GM12878 (cell line): ENCODE results near the gene HNRNPH1. TPM values are rescaled to one million over a fixed set of nuclear protein-coding genes. Genes with fewer than 3 reads are reported as not detected.

ENCODE experiments used
- ATAC-seq: fragments of 200-7000 bp; cut with Tn5 transposase; 3 replicates; pipeline ENCODE4 v1.9.1; 2020; ENCODE audit warnings: mild to moderate bottlenecking, moderate library complexity
- BruUV-seq: library from RNA; stranded (reverse); fragments of 400-500 nt; replicated peaks from 2 replicates; lab custom pipeline; 2021; lab: Mats Ljungman, UMichigan
- CTCF ChIA-PET: fragments of 300-600 bp; sonication (Branson Sonifier 250); formaldehyde crosslinking; extraction: SDS; loops from one replicate; lab custom pipeline; 2021; ENCODE audit warnings: inconsistent platforms; lab: Yijun Ruan, JAX
- POLR2A ChIA-PET: fragments of 350-600 bp; formaldehyde crosslinking; extraction: SDS; loops from one replicate; lab custom pipeline; 2021; ENCODE audit warnings: inconsistent platforms; lab: Charles Lee
- RAD21 ChIA-PET: fragments of 300-600 bp; sonication (Branson Sonifier 250); formaldehyde crosslinking; loops from one replicate; lab custom pipeline; 2023; ENCODE audit warnings: antibody characterized with exemption; ENCODE audit not compliant: unreplicated experiment; lab: Charles Lee
- SMC1A ChIA-PET: fragments of 300-600 bp; sonication (Branson Sonifier 250); formaldehyde crosslinking; loops from one replicate; lab custom pipeline; 2023; ENCODE audit not compliant: unreplicated experiment, uncharacterized antibody; lab: Charles Lee
- DNase-seq: peaks from one replicate; pipeline ENCODE4 v3.0.0-alpha.2; 2011; ENCODE audit warnings: low read depth, low spot score
- FAIRE-seq: peaks from 3 replicates; lab custom pipeline; 2011; peaks lifted over from hg19 to GRCh38; lab: Jason Lieb, UNC
- H2AFZ ChIP-seq: 2 replicates; pipeline ENCODE4 v1.6.0; 2011; ENCODE audit warnings: low read depth, low read length, control low read depth; ENCODE audit not compliant: control insufficient read depth
- H3K27ac ChIP-seq: 2 replicates; pipeline ENCODE4 v1.5.1; 2011; ENCODE audit warnings: control low read depth; ENCODE audit not compliant: control insufficient read depth, insufficient read depth
- H3K27me3 ChIP-seq, 2 experiments: replicated peaks in 1 of 2; 2 replicates each; pipeline versions ENCODE4 v1.6.0 to v1.6.1; 2011; ENCODE audit warnings: low read length in 1 of 2; ENCODE audit not compliant: control insufficient read depth in 2 of 2, insufficient read depth in 2 of 2
- H3K36me3 ChIP-seq, 2 experiments: 2 replicates each; pipeline ENCODE4 v1.5.1; 2011; ENCODE audit warnings: low read length in 1 of 2; ENCODE audit not compliant: control insufficient read depth in 2 of 2, insufficient read depth in 2 of 2
- H3K4me1 ChIP-seq: 2 replicates; pipeline ENCODE4 v1.6.1; 2011; ENCODE audit warnings: mild to moderate bottlenecking, low read length, moderate library complexity, mixed read lengths; ENCODE audit not compliant: control insufficient read depth, insufficient read depth
- H3K4me2 ChIP-seq: 2 replicates; pipeline ENCODE4 v1.6.0; 2011; ENCODE audit warnings: control low read depth; ENCODE audit not compliant: control insufficient read depth, insufficient read depth
- H3K4me3 ChIP-seq: fragments of 200-600 bp; sonication (generic); 2 replicates; pipeline ENCODE4 v1.5.1; 2016
- H3K79me2 ChIP-seq: 2 replicates; pipeline ENCODE4 v1.6.0; 2011; ENCODE audit warnings: low read length; ENCODE audit not compliant: control insufficient read depth, insufficient read depth
- H3K9ac ChIP-seq: 2 replicates; pipeline ENCODE4 v1.8.0; 2011; ENCODE audit warnings: low read length, control low read depth, mixed read lengths; ENCODE audit not compliant: control insufficient read depth, insufficient read depth
- H3K9me3 ChIP-seq: replicated peaks from 3 replicates; pipeline ENCODE4 v1.5.1; 2011; ENCODE audit warnings: mild to moderate bottlenecking, low read length; ENCODE audit not compliant: control insufficient read depth, insufficient read depth
- H4K20me1 ChIP-seq: 2 replicates; pipeline ENCODE4 v1.6.0; 2011; ENCODE audit not compliant: control insufficient read depth, insufficient read depth
- CEBPB ChIP-seq, 2 experiments: fragments of 150-350 bp in 1 of 2; IDR thresholded peaks; 2 replicates each; pipeline ENCODE4 v1.6.1; 2012 to 2014; ENCODE audit warnings: low read depth in 2 of 2, low read length in 2 of 2, borderline replicate concordance in 1 of 2, inconsistent platforms in 1 of 2
- EED ChIP-seq: sonication (generic); IDR thresholded peaks from 2 replicates; pipeline ENCODE4 v1.6.1; 2016; ENCODE audit warnings: antibody characterized with exemption, low read depth
- EGR1 ChIP-seq, 2 experiments: IDR thresholded peaks; 1 replicate in 1 of 2; 2 replicates in 1 of 2; pipeline ENCODE4 v1.6.1; 2011 to 2012; ENCODE audit warnings: low read depth in 2 of 2, low read length in 2 of 2, borderline replicate concordance in 1 of 2, mild to moderate bottlenecking in 1 of 2, moderate library complexity in 1 of 2
- JUND ChIP-seq: IDR thresholded peaks from 2 replicates; pipeline ENCODE4 v1.6.1; 2012; ENCODE audit warnings: low read depth, mild to moderate bottlenecking, low read length, improper control_type of control experiment, moderate library complexity
- MEF2A ChIP-seq: IDR thresholded peaks from 2 replicates; pipeline ENCODE4 v1.6.1; 2011; ENCODE audit warnings: low read depth, mild to moderate bottlenecking, low read length, moderate library complexity; ENCODE audit not compliant: insufficient read depth
- NBN ChIP-seq: fragments of 450-650 bp; IDR thresholded peaks from 2 replicates; pipeline ENCODE4 v1.6.1; 2016
- NFXL1 ChIP-seq: fragments of 450-650 bp; IDR thresholded peaks from 2 replicates; pipeline ENCODE4 v1.6.1; 2017; ENCODE audit warnings: antibody characterized with exemption, mild to moderate bottlenecking, borderline replicate concordance
- POLR2AphosphoS2 ChIP-seq: IDR thresholded peaks from 2 replicates; pipeline ENCODE4 v1.6.1; 2011; ENCODE audit warnings: low read depth, mild to moderate bottlenecking, low read length, improper control_type of control experiment, moderate library complexity
- RUNX3 ChIP-seq: IDR thresholded peaks from 2 replicates; pipeline ENCODE4 v1.6.1; 2012; ENCODE audit warnings: low read length, inconsistent platforms
- SUZ12 ChIP-seq: fragments of 200-600 bp; sonication (generic); IDR thresholded peaks from one replicate; pipeline ENCODE4 v1.6.1; 2018; ENCODE audit warnings: antibody characterized with exemption, mild to moderate bottlenecking; ENCODE audit not compliant: unreplicated experiment
- WGBS: methylation state at CpG from one replicate; pipeline ENCODE4 v1.1.6; 2016; ENCODE audit warnings: low lambda C conversion rate; ENCODE audit not compliant: insufficient replicate concordance, insufficient coverage; ENCODE audit errors: missing lambda C conversion rate; 5-methylcytosine and 5-hydroxymethylcytosine counted together
- in situ Hi-C: fragments of 300-500 bp; cut with MboI; formaldehyde crosslinking; loops from 9 replicates; pipeline ENCODE4 v1.14.3; 2018; ENCODE audit warnings: mixed read lengths
- intact Hi-C: fragments of 100-400 bp; cut with micrococcal nuclease; formaldehyde crosslinking; loops from one replicate; pipeline ENCODE4 v1.14.2; 2022; ENCODE audit not compliant: unreplicated experiment
- polyA plus RNA-seq, 11 experiments: library from polyadenylated mRNA; depleted of rRNA in 4 of 11; unstranded in 6 of 11; stranded (reverse) in 5 of 11; fragments of >200 nt; fragmentation: Nextera tagmentation in 4 of 11; fragmentation: Illumina TruSeq in 1 of 11; extraction: Ambion mirVana in 4 of 11; extraction: Trizol in 1 of 11; gene quantifications; 1 replicate in 1 of 11; 2 replicates in 10 of 11; pipeline versions ENCODE4 v1.2.1 to v1.2.3, GENCODE V29; 2011 to 2016; ENCODE audit warnings: inconsistent platforms in 2 of 11, missing spikeins in 2 of 11, low read depth in 1 of 11
- total RNA-seq, 4 experiments: library from RNA; depleted of rRNA in 3 of 4; stranded (reverse); fragments of >200 nt in 3 of 4; fragmentation: Illumina TruSeq in 1 of 4; extraction: Trizol in 1 of 4; gene quantifications; 2 replicates each; pipeline versions ENCODE4 v1.2.1 to v1.2.3, GENCODE V29; 2013 to 2021
- TF ChIP-seq, protein P1 (sequence below): IDR thresholded peaks from 2 replicates; pipeline ENCODE4 v1.6.1; 2011; ENCODE audit warnings: mild to moderate bottlenecking, low read depth, low read length, moderate library complexity; ENCODE audit not compliant: insufficient replicate concordance
- TF ChIP-seq, protein P2 (sequence below): fragments of 450-650 bp; IDR thresholded peaks from 2 replicates; pipeline ENCODE4 v1.6.1; 2017; ENCODE audit warnings: mild to moderate bottlenecking, low read depth, inconsistent platforms; ENCODE audit not compliant: poor library complexity, severe bottlenecking

Gene HNRNPH1
- total and polyA plus RNA-seq, 10 of the 15 experiments (the other 5 are each of a cell fraction or from before 2014, with no cell fraction given), result 184 to 780 (median 690) TPM

DNA sequence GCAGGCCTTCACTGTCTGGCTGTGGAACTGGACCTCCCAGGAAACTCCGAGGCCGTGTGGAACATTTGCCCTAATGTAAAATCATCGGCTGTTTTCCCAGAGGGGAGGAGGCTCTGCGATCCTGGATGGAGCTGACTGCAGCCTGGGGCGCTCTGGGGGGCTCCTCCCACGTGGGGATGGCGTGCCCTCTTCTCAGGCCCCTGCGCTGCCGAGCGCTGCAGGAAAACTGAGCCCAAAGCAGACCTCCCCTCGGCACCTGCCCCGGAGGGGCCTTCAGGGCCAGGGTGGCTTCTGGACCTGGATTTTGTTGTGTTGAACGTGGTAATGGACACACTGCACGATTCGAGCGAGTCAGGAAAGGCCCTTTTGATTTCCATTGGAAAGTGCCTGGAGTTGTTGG, 23.9 kb downstream of the HNRNPH1 start:
- FAIRE-seq, result no peak
- CTCF ChIA-PET, result interaction anchor here (1.2 kb wide), 1 partner anchor 103 kb away, joined by 4 read pairs; no protein-coding TSS in a partner anchor
- POLR2A ChIA-PET, result no interaction called here

More for the DNA sequence above, 23.9 kb downstream of the HNRNPH1 start:
- Histone ChIP-seq H3K36me3 (peaks cover 9 to 12% of the 10 kb centered on the region in 2 experiments), H3K9me3 (no peaks in the 10 kb centered on the region), H3K79me2 (no peaks in the 10 kb centered on the region), H2AFZ (no peak overlapping the region), H3K4me3 (no peak overlapping the region), H3K4me1 (no peaks in the 10 kb centered on the region), H3K27me3 (no peaks in the 10 kb centered on the region), H3K9ac (no peak overlapping the region), H3K27ac (no peak overlapping the region), H4K20me1 (no peaks in the 10 kb centered on the region), H3K4me2 (no peak overlapping the region)
- in situ Hi-C loops, result no loop called here
- intact Hi-C loops, result no loop called here
- TF ChIP-seq NFXL1 (no peak), EED (no peak), NBN (no peak), EGR1 (IDR thresholded peaks at IDR 0.05; ENCODE audit: borderline replicate concordance in 1 of 2, low read depth in 2 of 2, low read length in 2 of 2) (no peak), POLR2AphosphoS2 (no peak), MEF2A (no peak), JUND (no peak), SUZ12 (no peak), CEBPB (IDR thresholded peaks at IDR 0.05; ENCODE audit: borderline replicate concordance in 1 of 2, low read depth in 2 of 2, low read length in 2 of 2) (no peak), RUNX3 (no peak)
- TF ChIP-seq, protein P1, sequence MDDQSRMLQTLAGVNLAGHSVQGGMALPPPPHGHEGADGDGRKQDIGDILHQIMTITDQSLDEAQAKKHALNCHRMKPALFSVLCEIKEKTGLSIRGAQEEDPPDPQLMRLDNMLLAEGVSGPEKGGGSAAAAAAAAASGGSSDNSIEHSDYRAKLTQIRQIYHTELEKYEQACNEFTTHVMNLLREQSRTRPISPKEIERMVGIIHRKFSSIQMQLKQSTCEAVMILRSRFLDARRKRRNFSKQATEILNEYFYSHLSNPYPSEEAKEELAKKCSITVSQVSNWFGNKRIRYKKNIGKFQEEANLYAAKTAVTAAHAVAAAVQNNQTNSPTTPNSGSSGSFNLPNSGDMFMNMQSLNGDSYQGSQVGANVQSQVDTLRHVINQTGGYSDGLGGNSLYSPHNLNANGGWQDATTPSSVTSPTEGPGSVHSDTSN, result no peak
- TF ChIP-seq, protein P2, sequence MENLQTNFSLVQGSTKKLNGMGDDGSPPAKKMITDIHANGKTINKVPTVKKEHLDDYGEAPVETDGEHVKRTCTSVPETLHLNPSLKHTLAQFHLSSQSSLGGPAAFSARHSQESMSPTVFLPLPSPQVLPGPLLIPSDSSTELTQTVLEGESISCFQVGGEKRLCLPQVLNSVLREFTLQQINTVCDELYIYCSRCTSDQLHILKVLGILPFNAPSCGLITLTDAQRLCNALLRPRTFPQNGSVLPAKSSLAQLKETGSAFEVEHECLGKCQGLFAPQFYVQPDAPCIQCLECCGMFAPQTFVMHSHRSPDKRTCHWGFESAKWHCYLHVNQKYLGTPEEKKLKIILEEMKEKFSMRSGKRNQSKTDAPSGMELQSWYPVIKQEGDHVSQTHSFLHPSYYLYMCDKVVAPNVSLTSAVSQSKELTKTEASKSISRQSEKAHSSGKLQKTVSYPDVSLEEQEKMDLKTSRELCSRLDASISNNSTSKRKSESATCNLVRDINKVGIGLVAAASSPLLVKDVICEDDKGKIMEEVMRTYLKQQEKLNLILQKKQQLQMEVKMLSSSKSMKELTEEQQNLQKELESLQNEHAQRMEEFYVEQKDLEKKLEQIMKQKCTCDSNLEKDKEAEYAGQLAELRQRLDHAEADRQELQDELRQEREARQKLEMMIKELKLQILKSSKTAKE, result no peak
- RAD21 ChIA-PET, result no interaction called here
- SMC1A ChIA-PET, result no interaction called here
- no peak for ATAC-seq
- DNase-seq, result no peak
- WGBS, result 96% methylated on average over 16 of the region's 16 CpGs
- no TSS peak for BruUV-seq
